HG02840 (cell line): ENCODE data around the gene CFAP73.
"Not testable (repeated sequence)": the region's sequence is repeated elsewhere in the genome, so short reads cannot be mapped to it uniquely, and the experiment has no call there.

Source experiments
- ATAC-seq: cut with Tn5 transposase; IDR thresholded peaks from one replicate; pipeline ENCODE4 v1.9.1; 2021; ENCODE audit warnings: mild to moderate bottlenecking, moderate library complexity, moderate number of reproducible peaks; ENCODE audit not compliant: unreplicated experiment, low FRiP score

CFAP73 gene

DNA sequence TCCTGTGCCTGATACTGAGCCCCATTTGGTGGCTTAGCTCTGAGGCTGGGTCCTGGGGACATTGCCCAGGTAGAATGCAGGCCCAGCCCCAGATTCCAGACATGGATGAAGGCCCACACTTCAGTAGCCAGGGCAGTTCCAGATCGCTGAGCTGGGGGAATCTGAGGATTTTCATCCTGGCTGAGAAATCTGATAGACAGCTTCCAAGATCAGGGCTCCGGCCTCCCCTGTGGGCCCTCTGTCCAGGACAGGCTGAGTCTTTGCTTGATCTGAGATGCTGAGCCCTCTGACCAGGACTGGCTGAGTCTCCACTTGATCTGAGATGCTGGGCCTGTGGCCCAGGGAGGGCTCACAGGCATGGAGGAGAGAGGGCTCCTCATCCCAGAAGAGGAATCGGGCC, 10.7 kb upstream of the CFAP73 start:
- ATAC-seq, result no peak

- no peak for ATAC-seq
Observed at GRCh38 chr12:113140706-113141105, 8.8 kb upstream of the CFAP73 start.

GRCh38 chr12:113141716-113142115, 7.8 kb upstream of the CFAP73 start:
- ATAC-seq, result not testable (repeated sequence)

DNA sequence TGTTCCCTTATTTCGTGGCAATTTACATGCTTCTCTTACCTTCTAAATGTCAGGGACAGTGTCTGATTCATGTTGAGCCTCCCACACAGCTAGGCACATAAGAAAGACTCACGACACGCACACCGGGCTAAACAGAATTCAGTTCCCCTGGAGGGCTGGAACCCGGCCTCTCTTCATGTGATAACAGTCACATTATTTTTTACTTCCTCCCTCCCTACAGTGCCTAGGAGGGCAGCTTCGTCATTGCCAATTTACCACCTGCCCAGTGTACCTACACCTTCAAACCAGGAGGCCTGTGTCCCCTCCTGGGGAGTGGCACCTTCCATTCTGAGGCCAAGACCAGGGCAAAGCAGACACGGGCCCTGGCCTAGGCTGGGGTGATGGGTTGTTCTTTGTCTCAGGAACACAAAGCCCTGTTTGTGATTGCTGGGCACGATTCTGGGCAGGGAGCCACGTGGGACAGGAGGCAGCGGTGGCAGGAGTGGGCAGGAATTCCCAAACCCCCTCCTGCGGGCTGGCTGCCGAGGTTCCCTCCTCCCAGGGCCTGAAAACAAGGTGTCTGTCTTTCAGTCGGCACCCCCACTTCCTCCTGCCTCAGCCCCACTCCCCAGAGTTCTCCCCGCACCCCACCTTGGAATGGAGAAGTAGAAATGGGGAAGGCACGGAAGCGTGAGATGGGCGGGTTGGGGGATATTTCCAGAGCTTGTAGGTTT, 7.2 kb upstream of the CFAP73 start:
- ATAC-seq, result no peak

DNA sequence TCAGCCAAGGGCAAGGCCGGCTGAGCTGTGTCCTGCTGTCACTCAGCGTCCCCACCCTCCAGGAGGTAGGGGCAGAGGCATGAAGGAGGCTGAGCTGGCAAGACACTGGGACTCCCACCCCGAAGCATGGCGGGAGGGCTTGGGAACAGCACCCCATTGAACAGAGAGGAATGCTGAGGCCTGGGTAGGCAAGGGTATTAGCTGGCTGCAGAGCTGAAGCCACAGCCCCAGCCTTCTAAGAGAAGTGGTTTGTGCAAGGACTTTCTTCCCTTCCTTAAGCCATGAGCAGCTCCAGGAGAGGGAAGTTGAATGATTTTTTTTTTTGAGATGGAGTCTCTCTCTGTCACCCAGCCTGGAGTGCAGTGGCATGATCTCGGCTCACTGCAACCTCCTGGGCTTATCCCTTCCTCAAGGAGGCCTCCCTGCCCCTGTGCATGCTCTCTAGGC, 6.6 kb upstream of the CFAP73 start:
- no peak for ATAC-seq

GRCh38 chr12:113143959-113144358, 5.6 kb upstream of the CFAP73 start:
- ATAC-seq, result no peak

- no peak for ATAC-seq
Observed at GRCh38 chr12:113144806-113145205, 4.7 kb upstream of the CFAP73 start.

- no peak for ATAC-seq
Observed at GRCh38 chr12:113145720-113146551, 3.6 kb upstream of the CFAP73 start.

DNA sequence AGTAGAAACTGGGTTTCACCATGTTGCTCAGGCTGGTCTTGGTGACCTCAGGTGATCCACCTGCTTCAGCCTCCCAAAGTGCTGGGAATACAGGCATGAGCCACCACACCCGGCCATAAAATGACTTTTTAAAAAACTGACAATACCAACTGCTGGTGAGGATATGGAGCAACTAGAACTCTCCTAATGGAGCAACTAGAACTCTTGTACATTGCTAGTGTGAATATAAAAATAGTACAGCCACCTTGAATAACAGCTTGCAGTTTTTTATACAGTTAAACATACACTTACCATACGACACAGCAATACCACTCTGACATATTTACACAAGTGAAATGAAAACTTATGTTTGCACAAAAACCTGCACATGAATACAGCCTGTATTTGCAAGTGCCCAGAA, 2.5 kb upstream of the CFAP73 start:
- ATAC-seq, result no peak

- no peak for ATAC-seq
Observed at GRCh38 chr12:113151655-113152054, 2.1 kb downstream of the CFAP73 start.

GRCh38 chr12:113152196-113152834, 2.8 kb downstream of the CFAP73 start:
- ATAC-seq, result no peak

GRCh38 chr12:113152835-113153814, 3.6 kb downstream of the CFAP73 start:
- no peak for ATAC-seq

- no peak for ATAC-seq
Observed at GRCh38 chr12:113154351-113154973, 4.9 kb downstream of the CFAP73 start.

DNA sequence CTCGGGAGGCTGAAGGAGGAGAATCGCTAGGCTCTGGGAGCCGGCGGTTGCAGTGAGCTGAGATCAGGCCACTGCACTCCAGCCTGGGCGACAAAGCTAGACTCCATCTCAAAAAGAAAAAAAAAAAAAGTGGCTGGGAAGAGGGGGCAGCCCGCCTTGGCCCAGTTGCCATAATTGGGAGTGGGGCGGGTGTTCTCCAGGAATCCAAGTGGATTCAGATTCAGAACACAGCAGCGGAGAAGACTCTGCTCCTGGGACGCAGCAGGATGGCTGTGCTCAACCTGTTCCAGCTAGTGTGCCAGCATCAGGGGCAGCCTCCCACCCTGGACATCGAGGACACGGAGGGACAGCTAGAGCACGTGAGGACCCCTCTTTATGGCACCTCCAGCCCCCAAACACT, 5.5 kb downstream of the CFAP73 start:
- ATAC-seq, result no peak

DNA sequence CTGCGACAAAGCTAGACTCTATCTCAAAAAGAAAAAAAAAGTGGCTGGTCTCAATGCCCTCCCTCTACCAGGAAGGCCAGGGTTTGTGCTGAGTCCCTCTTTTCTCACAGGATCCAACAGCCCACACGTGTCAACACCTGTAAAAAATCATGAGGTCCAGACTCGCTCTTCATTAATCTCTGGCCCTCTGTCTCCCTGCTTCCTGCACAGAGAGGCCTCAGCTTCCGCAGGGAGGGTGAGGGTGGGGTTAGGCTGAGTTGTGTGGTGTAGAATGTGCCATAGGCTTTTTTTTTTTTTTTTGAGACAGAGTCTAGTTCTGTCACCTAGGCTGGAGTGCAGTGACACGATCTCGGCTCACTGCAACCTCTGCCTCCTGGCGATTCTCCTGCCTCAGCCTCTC, 6.1 kb downstream of the CFAP73 start:
- no peak for ATAC-seq

DNA sequence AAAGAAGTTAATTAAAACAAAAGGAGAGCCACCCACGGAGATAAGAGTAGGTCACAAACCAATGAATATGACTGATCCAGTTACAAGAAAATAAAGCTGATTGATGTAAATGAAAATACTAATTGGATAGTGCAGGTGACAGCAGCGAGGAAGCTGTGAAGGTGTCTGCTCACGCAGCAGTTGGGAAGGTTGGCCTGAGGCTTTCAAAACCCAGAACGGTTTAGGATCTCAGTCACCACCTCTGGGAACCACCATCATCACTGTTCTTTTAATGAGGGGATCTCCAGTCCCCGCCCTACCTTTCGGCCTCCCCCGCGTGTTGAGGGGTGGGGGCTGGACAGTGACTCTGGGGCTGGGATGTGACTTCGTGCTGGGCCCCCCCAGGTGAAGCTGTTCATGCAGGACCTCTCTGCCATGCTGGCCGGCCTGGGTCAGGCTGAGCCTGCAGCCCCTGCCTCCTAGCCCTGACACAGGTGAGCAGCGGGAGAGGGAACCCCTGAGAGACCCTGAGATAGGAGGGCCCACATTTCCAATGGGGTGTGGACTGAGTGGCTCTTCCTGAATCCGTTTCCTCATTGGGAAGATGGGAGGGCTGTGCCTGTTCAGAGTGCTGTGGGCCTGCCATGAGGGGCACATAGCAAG, 7.8 kb downstream of the CFAP73 start:
- ATAC-seq, result no peak

DNA sequence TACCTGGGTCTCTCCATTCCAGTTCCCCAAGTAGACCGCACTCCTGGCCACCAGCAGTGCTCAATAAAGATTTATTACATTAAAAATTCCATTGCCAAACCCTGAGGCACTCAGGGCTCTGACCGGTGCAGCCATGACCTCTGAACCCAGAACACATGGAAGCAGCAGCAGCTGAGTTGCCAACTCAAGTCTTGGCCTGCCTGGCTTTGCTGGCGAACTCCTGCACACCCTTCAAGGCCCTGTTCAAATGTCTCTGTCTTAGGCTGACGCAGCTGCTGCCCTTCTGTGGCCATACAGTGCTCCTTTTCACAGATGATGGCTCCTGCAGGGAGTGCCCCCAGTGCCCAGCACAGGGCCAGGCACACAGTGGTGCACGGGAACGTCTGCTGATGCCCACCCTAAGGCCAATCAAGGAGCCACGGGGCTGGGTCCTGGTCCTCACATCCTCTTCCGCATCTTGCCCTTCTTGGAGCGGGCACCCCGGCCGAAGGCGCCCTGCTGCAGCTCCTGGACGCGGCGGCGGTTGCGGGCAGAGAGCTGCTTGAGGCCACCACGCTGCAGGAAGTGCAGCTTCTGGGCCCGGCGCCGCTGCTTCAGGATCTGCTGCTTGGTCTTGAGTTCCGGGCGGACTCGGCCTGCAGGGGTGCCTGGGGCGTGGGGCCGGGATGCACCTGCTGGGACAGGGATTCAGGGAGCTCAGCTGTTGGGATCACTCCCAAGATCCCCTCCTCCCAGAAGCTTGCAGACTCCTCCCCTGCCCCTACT, 9.1 kb downstream of the CFAP73 start:
- ATAC-seq, result no peak

- ATAC-seq, result no peak
Observed at GRCh38 chr12:113159937-113160336, 10.4 kb downstream of the CFAP73 start.
